Keratinocyte (primary cell): ENCODE results near the gene TMPRSS3. TPM values are rescaled to one million over a fixed set of nuclear protein-coding genes. Genes with fewer than 3 reads are reported as not detected.

ENCODE experiments used
- DNase-seq: peaks from one replicate; pipeline ENCODE4 v3.0.0-alpha.2; 2011; ENCODE audit warnings: low read depth, missing footprints, low spot score
- FAIRE-seq: peaks from 2 replicates; lab custom pipeline; 2011; peaks lifted over from hg19 to GRCh38; lab: Jason Lieb, UNC
- H2AFZ ChIP-seq: 2 replicates; pipeline ENCODE4 v1.6.0; 2012; ENCODE audit warnings: low read length, control low read depth, inconsistent platforms; ENCODE audit not compliant: control insufficient read depth
- H3K27ac ChIP-seq: 2 replicates; pipeline ENCODE4 v1.5.1; 2011; ENCODE audit warnings: low read length; ENCODE audit not compliant: control insufficient read depth, insufficient read depth
- H3K27me3 ChIP-seq: 3 replicates; pipeline ENCODE4 v1.6.0; 2011; ENCODE audit warnings: low read length; ENCODE audit not compliant: control insufficient read depth, insufficient read depth; ENCODE audit errors: extremely low read depth
- H3K36me3 ChIP-seq, 2 experiments: 2 replicates in 1 of 2; 3 replicates in 1 of 2; pipeline ENCODE4 v1.5.1; 2011; ENCODE audit warnings: low read length in 2 of 2, mild to moderate bottlenecking in 1 of 2; ENCODE audit not compliant: control insufficient read depth in 2 of 2, insufficient read depth in 2 of 2; ENCODE audit errors: extremely low read depth in 1 of 2
- H3K4me1 ChIP-seq: 3 replicates; pipeline ENCODE4 v1.5.1; 2011; ENCODE audit warnings: low read length; ENCODE audit not compliant: control insufficient read depth, insufficient read depth; ENCODE audit errors: extremely low read depth
- H3K4me2 ChIP-seq: 3 replicates; pipeline ENCODE4 v1.6.0; 2011; ENCODE audit warnings: low read depth, low read length; ENCODE audit not compliant: control insufficient read depth, insufficient read depth; ENCODE audit errors: extremely low read depth
- H3K4me3 ChIP-seq, 3 experiments: fragments of 200-600 bp in 1 of 3; sonication (generic) in 1 of 3; 2 replicates in 2 of 3; 3 replicates in 1 of 3; pipeline ENCODE4 v1.5.1; 2011 to 2016; ENCODE audit warnings: low read length in 3 of 3, mild to moderate bottlenecking in 3 of 3, control low read depth in 2 of 3, inconsistent platforms in 1 of 3, low read depth in 1 of 3, mixed read lengths in 1 of 3, mixed run types in 1 of 3, moderate library complexity in 1 of 3; ENCODE audit not compliant: control insufficient read depth in 2 of 3, insufficient read depth in 2 of 3; ENCODE audit errors: extremely low read depth in 1 of 3
- H3K79me2 ChIP-seq: 2 replicates; pipeline ENCODE4 v1.6.0; 2012; ENCODE audit warnings: low read length; ENCODE audit not compliant: control insufficient read depth, insufficient read depth
- H3K9ac ChIP-seq: 3 replicates; pipeline ENCODE4 v1.6.0; 2011; ENCODE audit warnings: low read length; ENCODE audit not compliant: control insufficient read depth, insufficient read depth; ENCODE audit errors: extremely low read depth
- H3K9me1 ChIP-seq: 3 replicates; pipeline ENCODE4 v1.6.0; 2011; ENCODE audit warnings: low read length; ENCODE audit not compliant: control insufficient read depth, insufficient read depth; ENCODE audit errors: extremely low read depth
- H3K9me3 ChIP-seq: 2 replicates; pipeline ENCODE4 v1.5.1; 2012; ENCODE audit warnings: low read depth, low read length; ENCODE audit not compliant: control insufficient read depth
- H4K20me1 ChIP-seq: 3 replicates; pipeline ENCODE4 v1.6.0; 2011; ENCODE audit warnings: low read length; ENCODE audit not compliant: control insufficient read depth, insufficient read depth; ENCODE audit errors: extremely low read depth
- CTCF ChIP-seq, 3 experiments: IDR thresholded peaks in 1 of 3; conservative IDR thresholded peaks in 1 of 3; optimal IDR thresholded peaks in 1 of 3; 2 replicates in 2 of 3; 3 replicates in 1 of 3; pipeline versions ENCODE3 to v1.5.1; 2011; ENCODE audit warnings: low read length in 3 of 3, mild to moderate bottlenecking in 3 of 3, moderate library complexity in 2 of 3, control low read depth in 1 of 3, inconsistent platforms in 1 of 3; ENCODE audit not compliant: insufficient read depth in 2 of 3; ENCODE audit errors: extremely low read depth in 1 of 3
- EZH2 ChIP-seq: IDR thresholded peaks from one replicate; pipeline ENCODE4 v1.6.1; 2012; ENCODE audit warnings: inconsistent platforms, mild to moderate bottlenecking, low read length, moderate library complexity
- dilution Hi-C: fragments of 300-500 bp; cut with MboI; formaldehyde crosslinking; loops from one replicate; pipeline ENCODE4 v1.7.0; 2020; ENCODE audit warnings: low sequenced_read_pairs; ENCODE audit not compliant: extremely low pct_ligation_motif_present
- polyA plus RNA-seq, 5 experiments: library from polyadenylated mRNA; depleted of rRNA in 3 of 5; stranded (reverse) in 3 of 5; stranded (forward) in 1 of 5; unstranded in 1 of 5; fragments of >200 nt; gene quantifications; 1 replicate in 1 of 5; 2 replicates in 3 of 5; 3 replicates in 1 of 5; pipeline versions ENCODE4 v1.2.1 to v1.2.3, GENCODE V29; 2011 to 2012; ENCODE audit warnings: missing spikeins in 2 of 5, low read depth in 1 of 5, low replicate concordance in 1 of 5

Gene TMPRSS3
- polyA plus RNA-seq, 1 donor (not counting 4 experiments of a cell fraction or from before 2014, with no cell fraction given): not detected

DNA sequence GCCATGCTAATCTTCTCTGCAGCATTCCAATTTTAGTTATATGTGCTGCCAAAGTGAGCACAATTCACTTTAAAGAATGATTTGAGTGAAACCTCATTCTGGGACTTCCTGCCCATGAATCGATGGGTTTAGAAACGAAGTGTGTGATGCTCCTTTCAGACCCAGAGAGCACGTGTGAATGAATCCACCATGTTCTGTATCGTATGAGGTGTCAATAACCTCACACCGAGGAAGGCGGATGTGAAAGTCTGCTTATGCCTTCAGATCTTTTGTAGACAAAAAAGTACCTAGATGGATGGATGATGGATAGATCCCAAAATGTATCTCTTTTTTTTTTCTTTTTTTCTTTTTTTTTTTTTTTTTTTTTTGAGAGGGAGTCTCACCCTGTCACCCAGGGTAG lies 21.7 kb upstream of the TMPRSS3 start:
- H3K27me3 ChIP-seq: peaks cover 5% of the 10 kb centered on the region
- DNase-seq (no peak), FAIRE-seq (no peak)
- H3K9me1 ChIP-seq: no peaks in the 10 kb centered on the region
- H3K9ac ChIP-seq: no peak overlapping the region
- H3K4me3 ChIP-seq: no peak overlapping the region
- H3K36me3 ChIP-seq: no peaks in the 10 kb centered on the region
- no peak overlapping the region for H2AFZ ChIP-seq
- dilution Hi-C loops: no loop called here
- H3K4me2 ChIP-seq: no peak overlapping the region
- H3K27ac ChIP-seq: no peak overlapping the region
- H3K4me1 ChIP-seq: no peaks in the 10 kb centered on the region
- no peaks in the 10 kb centered on the region for H3K79me2 ChIP-seq
- H3K9me3 ChIP-seq: no peaks in the 10 kb centered on the region
- TF ChIP-seq EZH2 (no peak), CTCF (optimal IDR thresholded peaks at IDR 0.05 in 1 of 3, IDR thresholded peaks at IDR 0.05 in 1 of 3, conservative IDR thresholded peaks at IDR 0.05 in 1 of 3; ENCODE audit: extremely low read depth in 1 of 3, insufficient read depth in 2 of 3, low read length in 3 of 3) (no peak)
- H4K20me1 ChIP-seq: no peaks in the 10 kb centered on the region

DNA sequence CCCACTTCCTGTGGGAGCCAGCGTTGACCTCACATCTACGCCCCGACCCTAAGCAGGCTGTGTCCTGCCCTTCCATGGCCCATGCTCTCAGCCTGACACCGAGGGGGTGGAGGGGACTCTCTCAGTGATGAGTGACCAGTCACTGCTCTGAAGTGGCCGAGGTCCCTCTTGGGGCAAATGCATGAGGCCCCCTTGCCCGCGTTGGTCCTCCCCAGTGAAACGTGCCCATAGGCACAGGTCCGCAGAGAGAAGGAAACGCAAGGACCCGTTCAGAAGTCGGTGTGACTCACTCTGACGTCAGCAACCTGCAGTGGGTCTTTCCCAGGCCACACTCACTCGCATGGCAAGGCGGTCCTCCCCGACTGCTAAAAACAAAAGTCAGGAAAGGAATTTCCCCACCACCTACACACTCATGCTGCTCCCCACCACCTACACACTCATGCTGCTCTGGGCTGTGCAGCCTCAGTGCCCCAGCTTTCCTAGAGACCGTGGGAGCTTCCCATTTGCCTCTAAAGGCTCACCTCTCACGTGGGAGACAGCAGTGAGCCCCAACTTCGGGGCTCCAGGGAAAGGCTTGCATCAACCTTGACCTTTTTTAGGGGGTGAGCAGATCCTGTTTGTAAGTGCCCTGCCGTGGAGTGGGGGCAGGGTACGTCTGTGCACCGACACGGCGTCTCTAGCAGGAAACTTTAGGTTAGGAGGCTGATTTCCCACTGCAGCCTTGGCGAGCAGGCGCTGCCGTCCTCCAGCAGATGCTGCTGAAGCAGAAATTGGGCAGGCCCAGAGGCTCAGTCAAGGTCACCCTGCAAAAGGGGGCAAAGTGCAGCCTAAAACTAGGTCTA lies 19.3 kb upstream of the TMPRSS3 start:
- DNase-seq: no peak
- Histone ChIP-seq H3K36me3 (no peaks in the 10 kb centered on the region), H3K4me2 (no peak overlapping the region), H3K9ac (no peak overlapping the region), H3K9me3 (no peaks in the 10 kb centered on the region), H3K27ac (no peak overlapping the region), H3K27me3 (peaks cover 10% of the 10 kb centered on the region), H3K79me2 (no peaks in the 10 kb centered on the region), H2AFZ (no peak overlapping the region), H3K4me3 (no peak overlapping the region), H3K9me1 (no peaks in the 10 kb centered on the region), H3K4me1 (no peaks in the 10 kb centered on the region), H4K20me1 (no peaks in the 10 kb centered on the region)
- dilution Hi-C loops: no loop called here
- FAIRE-seq: no peak
- no peak for TF ChIP-seq EZH2
- no peak for TF ChIP-seq CTCF (optimal IDR thresholded peaks at IDR 0.05 in 1 of 3, IDR thresholded peaks at IDR 0.05 in 1 of 3, conservative IDR thresholded peaks at IDR 0.05 in 1 of 3; ENCODE audit: extremely low read depth in 1 of 3, insufficient read depth in 2 of 3, low read length in 3 of 3)
